ENCODE results near the gene CELF3.

Gene CELF3

GRCh38 chr1:151720974-151721787 lies 4.6 kb upstream of the CELF3 start, which contains the start of gene RIIAD1:
Gene RIIAD1, plus strand, starts transcription at chr1:151721522. Its CDS starts 15 bp downstream, at chr1:151721537.
- peak; percentile 43 for DNase-seq (ENCODE audit: low spot score)

GRCh38 chr1:151720554-151720953 lies 4.0 kb upstream of the CELF3 start:
- peak; percentile 10 for DNase-seq (ENCODE audit: low spot score)

- DNase-seq (ENCODE audit: low spot score) = no peak
Measured at GRCh38 chr1:151720125-151720524, 3.5 kb upstream of the CELF3 start.

GRCh38 chr1:151718666-151719065 lies 2.1 kb upstream of the CELF3 start:
- DNase-seq (ENCODE audit: low spot score) = no peak

GRCh38 chr1:151718011-151718431 lies 1.4 kb upstream of the CELF3 start:
- DNase-seq (ENCODE audit: low spot score) = no peak

- DNase-seq (ENCODE audit: low spot score) = no peak
Measured at GRCh38 chr1:151716405-151716762, 219 bp downstream of the CELF3 start.

- DNase-seq (ENCODE audit: low spot score) = no peak
Measured at GRCh38 chr1:151715726-151716404, 738 bp downstream of the CELF3 start.

GRCh38 chr1:151714820-151715725 lies 1.5 kb downstream of the CELF3 start:
- no peak for DNase-seq (ENCODE audit: low spot score)

- no peak for DNase-seq (ENCODE audit: low spot score)
Measured at GRCh38 chr1:151713874-151714273, 2.7 kb downstream of the CELF3 start.

- DNase-seq (ENCODE audit: low spot score) = no peak
Measured at GRCh38 chr1:151713044-151713443, 3.6 kb downstream of the CELF3 start.

GRCh38 chr1:151711951-151712350 lies 4.7 kb downstream of the CELF3 start:
- no peak for DNase-seq (ENCODE audit: low spot score)

GRCh38 chr1:151711044-151711800 lies 5.4 kb downstream of the CELF3 start:
- DNase-seq (ENCODE audit: low spot score) = no peak

GRCh38 chr1:151710187-151710840 lies 6.3 kb downstream of the CELF3 start:
- peak; percentile 11 for DNase-seq (ENCODE audit: low spot score)

GRCh38 chr1:151708891-151709290 lies 7.7 kb downstream of the CELF3 start:
- DNase-seq (ENCODE audit: low spot score) = no peak

GRCh38 chr1:151707541-151708065 lies 9.0 kb downstream of the CELF3 start:
- DNase-seq (ENCODE audit: low spot score) = no peak

- DNase-seq (ENCODE audit: low spot score) = no peak
Measured at GRCh38 chr1:151706464-151707415, 9.9 kb downstream of the CELF3 start.

- DNase-seq (ENCODE audit: low spot score) = no peak
Measured at GRCh38 chr1:151705753-151706463, 10.7 kb downstream of the CELF3 start.

- no peak for DNase-seq (ENCODE audit: low spot score)
Measured at GRCh38 chr1:151705146-151705545, 11.5 kb downstream of the CELF3 start.

- no peak for DNase-seq (ENCODE audit: low spot score)
Measured at GRCh38 chr1:151704246-151704645, 12.4 kb downstream of the CELF3 start.
